Spleen (tissue), 7 donors: ENCODE data around the gene ITPR2.
A peak's percentile ranks its signal among the peaks of the same experiment; 100 is the strongest.

Experiments used
- CTCF ChIP-seq, 11 experiments: fragments of 200-600 bp in 7 of 11; fragments of 450-650 bp in 4 of 11; sonication (generic) in 4 of 11; IDR thresholded peaks in 8 of 11; conservative IDR thresholded peaks in 3 of 11; 1 replicate in 7 of 11; 2 replicates in 4 of 11; pipeline versions ENCODE4 v1.4.0 to v1.8.0; 2016 to 2021; ENCODE audit warnings: antibody characterized with exemption in 11 of 11, inconsistent platforms in 4 of 11, mild to moderate bottlenecking in 1 of 11
- POLR2A ChIP-seq, 3 donors: fragments of 450-650 bp; IDR thresholded peaks; one replicate each; pipeline ENCODE4 v1.5.1; 2017; ENCODE audit warnings: antibody characterized with exemption in 3 of 3, mild to moderate bottlenecking in 1 of 3
- POLR2AphosphoS5 ChIP-seq, 3 donors: sonication (generic); formaldehyde crosslinking; IDR thresholded peaks; one replicate each; pipeline ENCODE4 v1.5.1; 2017; ENCODE audit warnings: antibody characterized with exemption in 3 of 3
- donor health status: DM: no; HTN: no; CAD: no; lungs with moderate emphysema.
- donor health status: DM: no; HTN: no; CAD: no.
- donor health status: DM: no; HTN: no; CAD: no.

DNA sequence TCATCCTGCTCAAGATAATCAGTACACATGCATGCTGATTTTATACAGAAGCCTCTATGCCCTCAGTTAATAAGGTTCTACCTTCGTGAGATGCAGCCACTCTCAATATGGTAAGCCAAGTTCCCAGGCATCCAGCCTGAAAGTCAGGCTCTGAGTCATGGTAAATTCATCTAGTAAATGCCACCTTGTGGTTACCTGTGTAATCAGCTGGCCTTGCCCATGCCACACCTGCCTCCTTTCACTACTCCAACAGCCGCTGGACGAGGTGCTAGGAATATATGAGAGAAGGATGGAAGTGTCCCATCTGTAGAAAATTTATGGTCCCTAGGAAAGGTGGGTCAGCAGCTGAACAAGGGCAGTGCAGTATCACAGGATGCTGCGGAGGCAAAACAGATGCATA, 430.3 kb downstream of the ITPR2 start:
- peak in 5 of 11 experiments; percentile 17 to 41 (median 26) for TF ChIP-seq CTCF (IDR thresholded peaks at IDR 0.05 in 8 of 11, conservative IDR thresholded peaks at IDR 0.05 in 3 of 11)
- TF ChIP-seq POLR2A (IDR thresholded peaks at IDR 0.05): no peak
- TF ChIP-seq POLR2AphosphoS5 (IDR thresholded peaks at IDR 0.05): no peak
